GM12878 (cell line): ENCODE results near the gene ARL16. TPM values are rescaled to one million over a fixed set of nuclear protein-coding genes. Genes with fewer than 3 reads are reported as not detected.

ENCODE experiments used
- ATAC-seq: fragments of 200-7000 bp; cut with Tn5 transposase; 3 replicates; pipeline ENCODE4 v1.9.1; 2020; ENCODE audit warnings: mild to moderate bottlenecking, moderate library complexity
- BruUV-seq: library from RNA; stranded (reverse); fragments of 400-500 nt; replicated peaks from 2 replicates; lab custom pipeline; 2021; lab: Mats Ljungman, UMichigan
- CTCF ChIA-PET: fragments of 300-600 bp; sonication (Branson Sonifier 250); formaldehyde crosslinking; extraction: SDS; loops from one replicate; lab custom pipeline; 2021; ENCODE audit warnings: inconsistent platforms; lab: Yijun Ruan, JAX
- POLR2A ChIA-PET: fragments of 350-600 bp; formaldehyde crosslinking; extraction: SDS; loops from one replicate; lab custom pipeline; 2021; ENCODE audit warnings: inconsistent platforms; lab: Charles Lee
- RAD21 ChIA-PET: fragments of 300-600 bp; sonication (Branson Sonifier 250); formaldehyde crosslinking; loops from one replicate; lab custom pipeline; 2023; ENCODE audit warnings: antibody characterized with exemption; ENCODE audit not compliant: unreplicated experiment; lab: Charles Lee
- SMC1A ChIA-PET: fragments of 300-600 bp; sonication (Branson Sonifier 250); formaldehyde crosslinking; loops from one replicate; lab custom pipeline; 2023; ENCODE audit not compliant: unreplicated experiment, uncharacterized antibody; lab: Charles Lee
- DNase-seq: peaks from one replicate; pipeline ENCODE4 v3.0.0-alpha.2; 2011; ENCODE audit warnings: low read depth, low spot score
- FAIRE-seq: peaks from 3 replicates; lab custom pipeline; 2011; peaks lifted over from hg19 to GRCh38; lab: Jason Lieb, UNC
- H2AFZ ChIP-seq: 2 replicates; pipeline ENCODE4 v1.6.0; 2011; ENCODE audit warnings: low read depth, low read length, control low read depth; ENCODE audit not compliant: control insufficient read depth
- H3K27ac ChIP-seq: 2 replicates; pipeline ENCODE4 v1.5.1; 2011; ENCODE audit warnings: control low read depth; ENCODE audit not compliant: control insufficient read depth, insufficient read depth
- H3K27me3 ChIP-seq, 2 experiments: replicated peaks in 1 of 2; 2 replicates each; pipeline versions ENCODE4 v1.6.0 to v1.6.1; 2011; ENCODE audit warnings: low read length in 1 of 2; ENCODE audit not compliant: control insufficient read depth in 2 of 2, insufficient read depth in 2 of 2
- H3K36me3 ChIP-seq, 2 experiments: 2 replicates each; pipeline ENCODE4 v1.5.1; 2011; ENCODE audit warnings: low read length in 1 of 2; ENCODE audit not compliant: control insufficient read depth in 2 of 2, insufficient read depth in 2 of 2
- H3K4me1 ChIP-seq: 2 replicates; pipeline ENCODE4 v1.6.1; 2011; ENCODE audit warnings: mild to moderate bottlenecking, low read length, moderate library complexity, mixed read lengths; ENCODE audit not compliant: control insufficient read depth, insufficient read depth
- H3K4me2 ChIP-seq: 2 replicates; pipeline ENCODE4 v1.6.0; 2011; ENCODE audit warnings: control low read depth; ENCODE audit not compliant: control insufficient read depth, insufficient read depth
- H3K4me3 ChIP-seq: fragments of 200-600 bp; sonication (generic); 2 replicates; pipeline ENCODE4 v1.5.1; 2016
- H3K79me2 ChIP-seq: 2 replicates; pipeline ENCODE4 v1.6.0; 2011; ENCODE audit warnings: low read length; ENCODE audit not compliant: control insufficient read depth, insufficient read depth
- H3K9ac ChIP-seq: 2 replicates; pipeline ENCODE4 v1.8.0; 2011; ENCODE audit warnings: low read length, control low read depth, mixed read lengths; ENCODE audit not compliant: control insufficient read depth, insufficient read depth
- H3K9me3 ChIP-seq: replicated peaks from 3 replicates; pipeline ENCODE4 v1.5.1; 2011; ENCODE audit warnings: mild to moderate bottlenecking, low read length; ENCODE audit not compliant: control insufficient read depth, insufficient read depth
- H4K20me1 ChIP-seq: 2 replicates; pipeline ENCODE4 v1.6.0; 2011; ENCODE audit not compliant: control insufficient read depth, insufficient read depth
- BHLHE40 ChIP-seq, 2 experiments: fragments of 450-650 bp in 1 of 2; IDR thresholded peaks; 2 replicates each; pipeline ENCODE4 v1.6.1; 2011 to 2017; ENCODE audit warnings: low read depth in 2 of 2, borderline replicate concordance in 1 of 2, improper control_type of control experiment in 1 of 2, low read length in 1 of 2, mild to moderate bottlenecking in 1 of 2
- IRF3 ChIP-seq: fragments of 450-650 bp; IDR thresholded peaks from 2 replicates; pipeline ENCODE4 v1.6.1; 2014; ENCODE audit warnings: mild to moderate bottlenecking
- MAX ChIP-seq: IDR thresholded peaks from 2 replicates; pipeline ENCODE4 v1.6.1; 2012; ENCODE audit warnings: low read depth, low read length, improper control_type of control experiment
- NFYA ChIP-seq: IDR thresholded peaks from 2 replicates; pipeline ENCODE4 v1.6.1; 2011; ENCODE audit warnings: low read depth, mild to moderate bottlenecking, low read length, improper control_type of control experiment, borderline replicate concordance
- POLR2A ChIP-seq: IDR thresholded peaks from 2 replicates; pipeline ENCODE4 v1.6.1; 2011; ENCODE audit warnings: low read depth, mild to moderate bottlenecking, low read length
- SIN3A ChIP-seq: IDR thresholded peaks from 2 replicates; pipeline ENCODE4 v1.6.1; 2012; ENCODE audit warnings: low read depth, low read length, improper control_type of control experiment
- SPI1 ChIP-seq: IDR thresholded peaks from 2 replicates; pipeline ENCODE4 v1.6.1; 2011; ENCODE audit warnings: low read depth, mild to moderate bottlenecking, low read length, moderate library complexity, borderline replicate concordance; ENCODE audit not compliant: insufficient read depth
- WGBS: methylation state at CpG from one replicate; pipeline ENCODE4 v1.1.6; 2016; ENCODE audit warnings: low lambda C conversion rate; ENCODE audit not compliant: insufficient replicate concordance, insufficient coverage; ENCODE audit errors: missing lambda C conversion rate; 5-methylcytosine and 5-hydroxymethylcytosine counted together
- in situ Hi-C: fragments of 300-500 bp; cut with MboI; formaldehyde crosslinking; loops from 9 replicates; pipeline ENCODE4 v1.14.3; 2018; ENCODE audit warnings: mixed read lengths
- intact Hi-C: fragments of 100-400 bp; cut with micrococcal nuclease; formaldehyde crosslinking; loops from one replicate; pipeline ENCODE4 v1.14.2; 2022; ENCODE audit not compliant: unreplicated experiment
- polyA plus RNA-seq, 11 experiments: library from polyadenylated mRNA; depleted of rRNA in 4 of 11; unstranded in 6 of 11; stranded (reverse) in 5 of 11; fragments of >200 nt; fragmentation: Nextera tagmentation in 4 of 11; fragmentation: Illumina TruSeq in 1 of 11; extraction: Ambion mirVana in 4 of 11; extraction: Trizol in 1 of 11; gene quantifications; 1 replicate in 1 of 11; 2 replicates in 10 of 11; pipeline versions ENCODE4 v1.2.1 to v1.2.3, GENCODE V29; 2011 to 2016; ENCODE audit warnings: inconsistent platforms in 2 of 11, missing spikeins in 2 of 11, low read depth in 1 of 11
- total RNA-seq, 4 experiments: library from RNA; depleted of rRNA in 3 of 4; stranded (reverse); fragments of >200 nt in 3 of 4; fragmentation: Illumina TruSeq in 1 of 4; extraction: Trizol in 1 of 4; gene quantifications; 2 replicates each; pipeline versions ENCODE4 v1.2.1 to v1.2.3, GENCODE V29; 2013 to 2021

Gene ARL16
- total and polyA plus RNA-seq, 10 of the 15 experiments (the other 5 are each of a cell fraction or from before 2014, with no cell fraction given) = 4.7 to 47.6 (median 30.9) TPM

GRCh38 chr17:81685108-81685507, 1.5 kb upstream of the ARL16 start:
- SMC1A ChIA-PET = interaction anchor here (0.7 to 0.8 kb wide), 2 partner anchors 17 to 20 kb away, joined by 3 read pairs; no protein-coding TSS in a partner anchor
- RAD21 ChIA-PET = no interaction called here
- H3K4me1 ChIP-seq = peaks cover 11% of the 10 kb centered on the region
- peak overlapping the region; percentile 95 for H3K4me3 ChIP-seq
- peak overlapping the region; percentile 95 for H3K9ac ChIP-seq
- FAIRE-seq (no peak), ATAC-seq (no peak), DNase-seq (no peak)
- H3K79me2 ChIP-seq = peaks cover 38% of the 10 kb centered on the region
- peaks cover 4 to 21% of the 10 kb centered on the region in 2 experiments; a peak in 3 of 4 replicates for H3K36me3 ChIP-seq
- WGBS = 34% methylated on average over 11 of the region's 12 CpGs
- POLR2A ChIA-PET = interaction anchor here (0.6 to 4.0 kb wide), 4 partner anchors 9 to 177 kb away, joined by 3 to 32 read pairs (median 4); partner anchors contain the start of gene MRPL12
- no peak overlapping the region for H2AFZ ChIP-seq
- peak overlapping the region; percentile 78 for H3K27ac ChIP-seq
- H3K4me2 ChIP-seq = peak overlapping the region; percentile 97
- CTCF ChIA-PET = interaction anchor here (1.6 kb wide), 1 partner anchor 17 kb away, joined by 4 read pairs; no protein-coding TSS in a partner anchor
- no TSS peak for BruUV-seq
- no peaks in the 10 kb centered on the region for H3K9me3 ChIP-seq
- peaks cover 8% of the 10 kb centered on the region for H4K20me1 ChIP-seq
- in situ Hi-C loops (no loop called here), intact Hi-C loops (no loop called here)
- H3K27me3 ChIP-seq = no peaks in the 10 kb centered on the region
- TF ChIP-seq SIN3A (no peak), POLR2A (0 out of 2 replicates have a peak, but pooled peaks have one; percentile 16)

GRCh38 chr17:81684442-81684911, 880 bp upstream of the ARL16 start:
- no peaks in the 10 kb centered on the region for H3K9me3 ChIP-seq
- H3K27me3 ChIP-seq = no peaks in the 10 kb centered on the region
- H3K4me2 ChIP-seq = peak overlapping the region; percentile 97
- TSS peak; percentile 76 for BruUV-seq
- H3K4me3 ChIP-seq = peak overlapping the region; percentile 95
- POLR2A ChIA-PET = interaction anchor here (0.6 to 4.0 kb wide), 6 partner anchors 8 to 178 kb away, joined by 3 to 32 read pairs (median 4); partner anchors contain the start of gene MRPL12
- H3K9ac ChIP-seq = peak overlapping the region; percentile 95
- RAD21 ChIA-PET = interaction anchor here (1.9 kb wide), 1 partner anchor 19 kb away, joined by 6 read pairs; no protein-coding TSS in a partner anchor
- ATAC-seq = no peak
- CTCF ChIA-PET = interaction anchor here (1.1 to 1.6 kb wide), 4 partner anchors 10 to 27 kb away, joined by 3 to 5 read pairs (median 4); no protein-coding TSS in a partner anchor
- TF ChIP-seq NFYA (no peak), IRF3 (no peak), MAX (peak; percentile 14; the same call in 1 of the 2 replicates), SPI1 (0 out of 2 replicates have a peak, but pooled peaks have one; percentile 3), BHLHE40 (IDR thresholded peaks at IDR 0.05; ENCODE audit: borderline replicate concordance in 1 of 2, low read depth in 2 of 2, low read length in 1 of 2) (peak; percentile 53 to 80; a peak in 3 of 4 replicates)
- SMC1A ChIA-PET = interaction anchor here (0.7 to 0.8 kb wide), 2 partner anchors 18 to 21 kb away, joined by 3 read pairs; no protein-coding TSS in a partner anchor
- no peak for DNase-seq
- no peak overlapping the region for H2AFZ ChIP-seq
- in situ Hi-C loops = no loop called here
- H3K27ac ChIP-seq = peak overlapping the region; percentile 78
- FAIRE-seq = no peak
- peaks cover 38% of the 10 kb centered on the region for H3K79me2 ChIP-seq
- peaks cover 8% of the 10 kb centered on the region; the same call in 1 of the 2 replicates for H4K20me1 ChIP-seq
- peaks cover 11% of the 10 kb centered on the region for H3K4me1 ChIP-seq
- peaks cover 4 to 16% of the 10 kb centered on the region in 2 experiments; a peak in 3 of 4 replicates for H3K36me3 ChIP-seq
- WGBS = 6% methylated on average over 16 of the region's 16 CpGs
- intact Hi-C loops = no loop called here
